ENCODE results near the gene ZNF830. TPM values are rescaled to one million over a fixed set of nuclear protein-coding genes. Genes with fewer than 3 reads are reported as not detected.

ZNF830 gene
- total RNA-seq, 4 donors from 2014 or later, result 5.1 to 14.7 (median 9.1) TPM

DNA sequence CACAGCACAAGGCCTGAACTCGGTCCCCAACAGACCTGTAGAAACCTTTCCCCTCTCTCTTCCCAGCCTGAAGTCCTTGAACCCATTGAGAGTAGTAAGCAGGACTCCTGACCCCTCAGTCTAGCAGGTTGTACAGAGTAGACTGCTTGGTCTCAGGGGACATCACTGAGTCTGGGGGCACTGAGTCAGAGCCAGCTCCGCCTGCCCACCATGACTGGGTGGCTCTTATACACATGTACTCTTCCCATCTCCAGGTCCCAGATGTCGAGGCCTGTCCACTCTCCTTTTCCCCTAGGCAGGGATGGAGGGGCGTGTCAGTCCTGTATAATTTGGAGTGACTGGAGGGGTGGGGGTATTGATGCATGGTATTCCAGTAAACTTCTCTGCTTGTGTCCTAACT is 42.4 kb downstream of the ZNF830 start:
- Histone ChIP-seq H3K36me3 (peaks cover 0 to 92% (median 0%) of the 10 kb centered on the region in 3 donors), H3K4me1 (no peaks in the 10 kb centered on the region), H3K27me3 (no peaks in the 10 kb centered on the region), H3K27ac (no peak overlapping the region), H3K9me3 (no peaks in the 10 kb centered on the region), H3K4me3 (no peak overlapping the region)
- TF ChIP-seq EP300 (IDR thresholded peaks at IDR 0.05) (no peak), CTCF (IDR thresholded peaks at IDR 0.05) (no peak), POLR2A (IDR thresholded peaks at IDR 0.05) (no peak)
- 95 to 97% methylated on average over 4 of the region's 4 CpGs for WGBS, 2 donors
- DNase-seq (ENCODE audit: low spot score in 2 of 2), result no peak

DNA sequence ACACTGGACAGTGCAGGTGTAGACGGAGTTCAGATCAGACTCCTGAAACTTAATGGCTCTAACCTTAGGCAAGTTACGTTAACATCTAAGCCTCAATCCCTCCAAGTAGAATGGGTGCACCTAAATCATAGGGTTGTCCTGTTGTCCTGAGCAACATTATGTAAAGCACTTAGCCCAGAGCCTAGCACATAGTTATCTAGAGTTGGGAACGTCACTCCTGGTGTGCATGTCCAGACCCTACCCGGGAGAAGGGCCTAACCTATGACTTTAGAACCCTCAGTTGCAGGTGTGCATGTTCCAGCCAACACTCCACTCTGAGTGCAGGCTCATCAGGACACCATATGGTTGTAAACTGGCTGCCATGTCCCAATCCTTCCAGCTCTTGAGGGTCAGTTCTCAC is 45.0 kb downstream of the ZNF830 start:
- no peaks in the 10 kb centered on the region for H3K4me1 ChIP-seq
- TF ChIP-seq POLR2A (IDR thresholded peaks at IDR 0.05) (no peak), EP300 (IDR thresholded peaks at IDR 0.05) (no peak), CTCF (IDR thresholded peaks at IDR 0.05) (no peak)
- H3K36me3 ChIP-seq, result peaks cover 0 to 90% (median 0%) of the 10 kb centered on the region in 3 donors
- no peak overlapping the region for H3K27ac ChIP-seq
- H3K9me3 ChIP-seq, result no peaks in the 10 kb centered on the region
- H3K27me3 ChIP-seq, result no peaks in the 10 kb centered on the region
- H3K4me3 ChIP-seq, result no peak overlapping the region
- WGBS, 2 donors, result 87 to 95% methylated on average over 3 to 4 of the region's 4 CpGs
- no peak for DNase-seq (ENCODE audit: low spot score in 2 of 2)

DNA sequence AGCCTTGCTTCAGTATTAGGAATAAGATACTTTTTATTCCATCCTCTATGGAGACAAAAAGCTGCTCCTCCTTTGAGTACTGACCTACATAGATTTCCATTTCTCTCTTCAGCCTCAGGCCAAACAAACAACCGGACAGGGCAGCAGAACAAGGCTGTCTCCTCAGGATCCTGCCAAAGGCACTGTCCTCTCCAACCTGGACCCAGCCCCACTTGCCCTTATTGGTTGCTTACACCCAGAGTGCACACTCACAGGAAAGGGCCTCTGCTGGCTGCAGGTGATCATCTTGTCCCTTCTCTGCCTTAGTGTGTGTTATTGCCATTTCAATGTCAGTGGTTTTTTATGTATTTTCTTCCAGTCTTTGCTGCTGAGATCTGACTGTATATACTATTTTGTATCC is 45.6 kb downstream of the ZNF830 start:
- no peak for TF ChIP-seq CTCF (IDR thresholded peaks at IDR 0.05)
- TF ChIP-seq POLR2A (IDR thresholded peaks at IDR 0.05), result no peak
- no peak for TF ChIP-seq EP300 (IDR thresholded peaks at IDR 0.05)
- DNase-seq (ENCODE audit: low spot score in 2 of 2), result no peak
- 57 to 64% methylated on average over 1 of the region's 1 CpG for WGBS, 2 donors
- Histone ChIP-seq H3K27ac (no peak overlapping the region), H3K36me3 (peaks cover 0 to 90% (median 4%) of the 10 kb centered on the region in 3 donors), H3K4me1 (no peaks in the 10 kb centered on the region), H3K27me3 (no peaks in the 10 kb centered on the region), H3K4me3 (no peak overlapping the region), H3K9me3 (no peaks in the 10 kb centered on the region)

- peaks cover 0 to 74% (median 5%) of the 10 kb centered on the region in 3 donors for H3K36me3 ChIP-seq
- DNase-seq (ENCODE audit: low spot score in 2 of 2), result no peak
- WGBS, 2 donors, result 72 to 76% methylated on average over 3 of the region's 3 CpGs
- H3K9me3 ChIP-seq, result no peaks in the 10 kb centered on the region
- no peak overlapping the region for H3K27ac ChIP-seq
- no peaks in the 10 kb centered on the region for H3K27me3 ChIP-seq
- TF ChIP-seq POLR2A (IDR thresholded peaks at IDR 0.05) (no peak), CTCF (IDR thresholded peaks at IDR 0.05) (no peak), EP300 (IDR thresholded peaks at IDR 0.05) (no peak)
- no peaks in the 10 kb centered on the region for H3K4me1 ChIP-seq
- H3K4me3 ChIP-seq, result no peak overlapping the region
Observed at GRCh38 chr17:35010093-35010492, 48.8 kb downstream of the ZNF830 start.

DNA sequence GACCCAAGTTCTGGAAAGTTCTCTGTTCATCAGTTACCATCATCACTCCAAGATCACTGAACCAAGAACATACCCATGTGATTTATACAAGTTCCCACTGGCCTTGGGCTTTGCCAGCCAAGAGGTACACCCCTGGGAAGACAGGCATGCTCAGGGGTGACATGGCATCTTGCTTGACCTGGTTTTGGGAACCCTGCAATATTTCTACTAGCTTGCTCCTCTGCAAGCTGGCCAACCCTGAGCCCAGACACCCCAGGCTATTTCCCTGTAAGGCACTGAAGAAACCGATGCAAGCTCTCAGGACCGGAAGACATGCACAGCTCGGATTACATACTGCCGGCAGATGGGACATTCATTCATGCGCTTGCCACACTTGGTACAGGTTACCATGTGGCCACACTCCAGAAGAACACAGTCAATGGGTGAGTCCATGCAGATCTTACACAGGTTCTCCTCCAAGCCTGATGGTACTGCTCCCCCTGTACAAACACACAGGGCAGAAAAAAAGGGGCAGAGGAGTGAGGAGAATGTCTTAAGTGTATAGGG is 50.4 kb downstream of the ZNF830 start:
- TF ChIP-seq POLR2A (IDR thresholded peaks at IDR 0.05) (no peak), EP300 (IDR thresholded peaks at IDR 0.05) (no peak), CTCF (IDR thresholded peaks at IDR 0.05) (no peak)
- no peaks in the 10 kb centered on the region for H3K4me1 ChIP-seq
- no peak for DNase-seq (ENCODE audit: low spot score in 2 of 2)
- H3K27me3 ChIP-seq, result no peaks in the 10 kb centered on the region
- H3K36me3 ChIP-seq, result peaks cover 0 to 78% (median 5%) of the 10 kb centered on the region in 3 donors
- H3K9me3 ChIP-seq, result no peaks in the 10 kb centered on the region
- H3K4me3 ChIP-seq, result no peak overlapping the region
- no peak overlapping the region for H3K27ac ChIP-seq
- 47 to 64% methylated on average over 5 of the region's 5 CpGs for WGBS, 2 donors

Other genes with a start within 250 kb of the ZNF830 start
- gene CCT6B, start 80 bp upstream of the ZNF830 start, total RNA-seq, result 1 to 10 TPM in 3 of 4 donors, under 1 TPM in 1; 0.90 to 7.5 (median 3.1) TPM
- gene LIG3, start 19.0 kb downstream of the ZNF830 start, total RNA-seq, result 10 to 100 TPM; 15.3 to 42.6 (median 37.0) TPM
- gene RFFL, start 102.2 kb downstream of the ZNF830 start, total RNA-seq, result 10 to 100 TPM; 10.8 to 41.3 (median 17.2) TPM
- 10 to 100 TPM in 2 of 4 donors, 1 to 10 TPM in 2; 7.5 to 19.8 (median 11.9) TPM for gene RAD51D, start 158.3 kb downstream of the ZNF830 start, total RNA-seq
- not detected for gene FNDC8, start 160.1 kb downstream of the ZNF830 start, total RNA-seq
- 10 to 100 TPM; 10.4 to 32.1 (median 17.1) TPM for gene NLE1, start 180.8 kb downstream of the ZNF830 start, total RNA-seq
- gene UNC45B, start 186.3 kb downstream of the ZNF830 start, total RNA-seq, result not detected
- gene SLC35G3, start 232.9 kb downstream of the ZNF830 start, total RNA-seq, result not detected

All from tibial nerve (tissue), 4 donors.